Ovary (tissue), 9 donors: Measurements from ENCODE around the gene CAP1. TPM values are rescaled to one million over a fixed set of nuclear protein-coding genes. Genes with fewer than 3 reads are reported as not detected.
"Not testable (repeated sequence)": the region's sequence is repeated elsewhere in the genome, so short reads cannot be mapped to it uniquely, and the experiment has no call there.

Source experiments
- DNase-seq, 5 donors: peaks; one replicate each; pipeline ENCODE4 v3.0.0-alpha.2; 2019 to 2020
- H3K27ac ChIP-seq, 2 donors: fragments of 200-600 bp; one replicate each; pipeline versions ENCODE4 v1.5.1 to v1.8.0; 2019 to 2022
- H3K27me3 ChIP-seq: fragments of 200-600 bp; one replicate; pipeline ENCODE4 v1.8.0; 2022
- H3K36me3 ChIP-seq: fragments of 200-600 bp; sonication (generic); one replicate; pipeline ENCODE4 v1.5.1; 2019
- H3K4me1 ChIP-seq: one replicate; pipeline ENCODE4 v1.8.1; 2013; ENCODE audit warnings: mild to moderate bottlenecking, moderate library complexity; ENCODE audit not compliant: insufficient read depth
- H3K4me3 ChIP-seq: fragments of 200-600 bp; sonication (generic); one replicate; pipeline ENCODE4 v1.5.1; 2017
- H3K9me3 ChIP-seq, 2 donors: fragments of 200-600 bp in 1 of 2; sonication (generic) in 1 of 2; one replicate each; pipeline versions ENCODE4 v1.5.1 to v1.8.1; 2013 to 2019; ENCODE audit warnings: mild to moderate bottlenecking in 1 of 2, moderate library complexity in 1 of 2
- EP300 ChIP-seq: sonication (generic); formaldehyde crosslinking; IDR thresholded peaks from one replicate; pipeline ENCODE4 v1.6.1; 2017; ENCODE audit warnings: antibody characterized with exemption
- POLR2A ChIP-seq: fragments of 450-650 bp; IDR thresholded peaks from one replicate; pipeline ENCODE4 v1.6.1; 2017; ENCODE audit warnings: antibody characterized with exemption, mild to moderate bottlenecking, moderate library complexity
- WGBS, 3 donors: extraction: QIAGEN DNeasy Blood & Tissue Kit in 1 of 3; methylation state at CpG; one replicate each; pipeline versions ENCODE4 v1.1.5 to v1.1.7; 2013 to 2017; 5-methylcytosine and 5-hydroxymethylcytosine counted together
- intact Hi-C, 4 donors: fragments of 100-400 bp; cut with DNase I; formaldehyde crosslinking; loops; one replicate each; pipeline versions ENCODE4 v1.11.0 to v1.15.1; 2022 to 2023
- polyA plus RNA-seq, 2 donors: library from polyadenylated mRNA; stranded (reverse); fragments of 200-250 nt in 1 of 2; fragments of 350-450 nt in 1 of 2; fragmentation: Illumina TruSeq in 1 of 2; extraction: RNeasy Lipid Tissue Mini Kit (QIAGEN cat#74804) in 1 of 2; gene quantifications; one replicate each; pipeline ENCODE4 v1.2.3, GENCODE V29; 2013 to 2014
- total RNA-seq, 7 donors: library from RNA; depleted of rRNA in 2 of 7; stranded (reverse); fragments of >200 nt in 2 of 7; fragmentation: NEBNext Ultra II Directional in 3 of 7; extraction: Animal tissue kit (Norgen Biotek cat#: 25700) in 3 of 7; gene quantifications; one replicate each; pipeline versions ENCODE4 v1.1.0 to v1.2.4, GENCODE V29; 2016 to 2023
- TF ChIP-seq, protein P1 (sequence below), 3 donors: fragments of 450-650 bp in 2 of 3; fragments of 200-600 bp in 1 of 3; IDR thresholded peaks; one replicate each; pipeline versions ENCODE4 v1.5.1 to v1.8.0; 2016 to 2022; ENCODE audit warnings: antibody characterized with exemption in 3 of 3, mild to moderate bottlenecking in 1 of 3
- donor health status: DM: no; HTN: no; CAD: no; lungs with moderate emphysema.
- donor health status: DM: no; HTN: no; CAD: no.
- donor health status: Bipolar disorder and iron deficiency.
- donor health status: DM: yes; HTN: yes; CAD: no.
- donor health status: DM: no; HTN: no; CAD: no.
- donor health status: DM: yes; HTN: yes; CAD: no.

CAP1 gene
- total and polyA plus RNA-seq, 9 donors, result 76.8 to 325 (median 194) TPM

DNA sequence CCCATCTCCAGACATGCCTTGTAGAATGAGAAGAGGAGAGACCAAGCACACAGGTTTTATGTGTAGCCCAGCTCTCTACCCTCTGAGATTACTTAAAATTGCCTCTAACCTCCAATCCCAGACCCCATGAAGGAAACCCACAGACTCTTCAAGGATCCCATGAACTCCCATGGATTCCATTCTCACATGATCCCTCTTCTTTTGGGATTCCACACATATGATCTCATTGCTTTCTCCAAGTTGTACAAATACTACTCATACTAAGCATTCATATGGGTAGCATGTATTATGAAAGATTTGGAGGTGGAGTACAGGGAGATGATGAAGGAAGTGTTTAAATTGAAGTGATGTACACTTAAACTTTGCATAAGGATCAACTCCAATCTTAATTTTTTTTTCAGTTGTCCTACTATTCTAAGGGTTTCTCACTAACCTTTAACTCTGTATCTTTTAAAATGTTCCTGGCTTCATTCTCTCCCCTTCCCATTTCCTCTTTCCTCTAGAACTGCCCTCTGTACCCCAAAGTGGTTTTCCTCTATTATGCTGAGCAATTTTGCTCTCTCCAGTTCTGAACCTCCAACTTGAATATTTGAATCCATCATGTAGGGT lies 44.0 kb upstream of the CAP1 start:
- no peak for DNase-seq
- intact Hi-C loops, result no loop called here

DNA sequence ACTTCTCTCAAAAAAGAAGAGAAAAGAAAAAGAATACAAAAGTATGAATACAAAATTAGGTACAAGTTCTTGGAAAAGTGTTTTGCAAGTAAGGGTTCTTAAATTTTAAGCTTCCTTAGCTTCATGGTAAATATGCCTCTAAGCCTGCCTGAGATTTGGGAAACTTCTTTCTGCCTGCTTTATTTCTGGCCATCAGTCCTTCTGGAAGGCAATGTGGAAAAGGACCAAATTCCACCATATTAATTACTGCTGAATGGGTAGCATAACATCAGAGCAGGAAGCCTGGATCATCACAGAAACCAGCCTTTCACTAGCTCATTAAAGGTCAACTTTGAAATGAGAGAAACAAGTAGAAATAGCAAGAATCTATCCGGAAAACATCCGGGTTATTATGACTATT lies 39.1 kb upstream of the CAP1 start:
- intact Hi-C loops, result no loop called here
- Histone ChIP-seq H3K27me3 (no peaks in the 10 kb centered on the region), H3K27ac (no peak overlapping the region), H3K4me3 (no peak overlapping the region), H3K36me3 (no peaks in the 10 kb centered on the region), H3K9me3 (no peaks in the 10 kb centered on the region), H3K4me1 (no peaks in the 10 kb centered on the region)
- no peak for DNase-seq
- TF ChIP-seq, protein P1, sequence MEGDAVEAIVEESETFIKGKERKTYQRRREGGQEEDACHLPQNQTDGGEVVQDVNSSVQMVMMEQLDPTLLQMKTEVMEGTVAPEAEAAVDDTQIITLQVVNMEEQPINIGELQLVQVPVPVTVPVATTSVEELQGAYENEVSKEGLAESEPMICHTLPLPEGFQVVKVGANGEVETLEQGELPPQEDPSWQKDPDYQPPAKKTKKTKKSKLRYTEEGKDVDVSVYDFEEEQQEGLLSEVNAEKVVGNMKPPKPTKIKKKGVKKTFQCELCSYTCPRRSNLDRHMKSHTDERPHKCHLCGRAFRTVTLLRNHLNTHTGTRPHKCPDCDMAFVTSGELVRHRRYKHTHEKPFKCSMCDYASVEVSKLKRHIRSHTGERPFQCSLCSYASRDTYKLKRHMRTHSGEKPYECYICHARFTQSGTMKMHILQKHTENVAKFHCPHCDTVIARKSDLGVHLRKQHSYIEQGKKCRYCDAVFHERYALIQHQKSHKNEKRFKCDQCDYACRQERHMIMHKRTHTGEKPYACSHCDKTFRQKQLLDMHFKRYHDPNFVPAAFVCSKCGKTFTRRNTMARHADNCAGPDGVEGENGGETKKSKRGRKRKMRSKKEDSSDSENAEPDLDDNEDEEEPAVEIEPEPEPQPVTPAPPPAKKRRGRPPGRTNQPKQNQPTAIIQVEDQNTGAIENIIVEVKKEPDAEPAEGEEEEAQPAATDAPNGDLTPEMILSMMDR (IDR thresholded peaks at IDR 0.05), result no peak
- no peak for TF ChIP-seq POLR2A
- TF ChIP-seq EP300, result no peak
- WGBS, 3 donors, result 5 to 27% (median 14%) methylated on average over 2 of the region's 2 CpGs

More for the DNA sequence above, 44.0 kb upstream of the CAP1 start:
- H3K4me3 ChIP-seq, result no peak overlapping the region
- H3K27me3 ChIP-seq, result no peaks in the 10 kb centered on the region
- no peaks in the 10 kb centered on the region for H3K36me3 ChIP-seq
- H3K4me1 ChIP-seq, result no peaks in the 10 kb centered on the region
- H3K27ac ChIP-seq, result no peak overlapping the region
- H3K9me3 ChIP-seq, result no peaks in the 10 kb centered on the region
- TF ChIP-seq EP300 (no peak), POLR2A (no peak)
- TF ChIP-seq, protein P1 (IDR thresholded peaks at IDR 0.05), result no peak

DNA sequence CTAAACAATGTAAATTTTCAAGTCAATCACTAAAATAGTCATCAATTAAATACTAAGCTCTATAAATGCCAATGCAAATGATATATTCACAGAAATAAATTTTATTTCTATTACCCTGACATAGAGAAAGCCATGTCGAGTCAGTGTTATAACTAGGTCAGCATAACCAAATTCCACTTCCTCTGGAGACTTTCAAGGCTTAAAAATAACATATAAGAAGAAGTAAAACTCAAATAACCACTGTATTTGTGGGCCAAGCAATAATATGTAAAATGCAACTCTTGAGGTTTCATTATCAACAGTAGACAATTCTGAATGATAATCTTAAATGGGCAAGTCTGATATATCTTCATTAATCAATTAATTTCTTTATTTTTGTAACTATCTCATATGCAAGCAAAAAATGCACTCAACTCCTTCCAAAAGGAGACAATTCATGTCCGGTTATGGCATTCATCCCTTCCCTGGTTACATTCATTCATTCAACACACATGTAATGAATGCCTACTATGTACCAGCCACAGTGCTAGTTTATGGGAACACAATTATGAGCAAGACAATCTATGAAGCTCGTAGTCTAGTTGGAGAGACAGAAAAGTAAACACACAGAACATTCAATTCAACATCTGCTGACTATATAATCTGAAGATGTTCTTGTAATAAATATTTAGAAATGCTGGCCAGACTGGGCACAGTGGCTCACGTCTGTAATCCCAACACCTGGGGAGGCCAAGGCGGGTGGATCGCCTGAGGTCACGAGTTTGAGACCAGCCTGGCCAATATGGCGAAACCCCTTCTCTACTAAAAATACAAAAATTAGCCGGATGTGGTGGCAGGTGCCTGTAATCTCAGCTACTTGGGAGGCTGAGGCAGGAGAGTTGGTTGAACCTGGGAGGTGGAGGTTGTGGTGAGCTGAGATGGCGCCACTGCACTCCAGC lies 37.1 kb upstream of the CAP1 start:
- TF ChIP-seq, protein P1 (IDR thresholded peaks at IDR 0.05), result no peak
- TF ChIP-seq EP300, result no peak
- no peak for TF ChIP-seq POLR2A
- intact Hi-C loops, result no loop called here
- 64 to 79% (median 69%) methylated on average over 10 of the region's 10 CpGs for WGBS, 3 donors
- Histone ChIP-seq H3K27ac (no peak overlapping the region), H3K36me3 (no peaks in the 10 kb centered on the region), H3K27me3 (no peaks in the 10 kb centered on the region), H3K9me3 (no peaks in the 10 kb centered on the region), H3K4me1 (no peaks in the 10 kb centered on the region), H3K4me3 (no peak overlapping the region)
- DNase-seq, result no peak

DNA sequence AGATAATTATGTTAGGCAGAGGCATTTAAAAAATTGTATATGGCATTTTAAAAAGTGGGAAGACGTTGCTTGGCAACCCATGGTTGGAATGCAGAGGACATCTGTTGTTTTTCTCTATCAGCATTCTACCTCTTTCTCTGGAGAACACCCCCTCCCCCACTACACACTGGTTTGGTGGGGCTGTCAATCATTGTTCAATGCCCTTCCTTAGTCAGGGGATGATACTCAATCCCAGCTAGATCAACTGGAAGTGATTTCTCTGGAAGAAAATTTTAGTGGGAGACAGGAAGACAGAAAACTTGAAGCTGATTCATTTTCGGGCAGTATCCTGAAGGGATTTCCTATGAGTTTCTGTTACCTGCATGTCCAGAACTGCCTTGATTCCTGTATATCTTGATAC lies 35.7 kb upstream of the CAP1 start:
- intact Hi-C loops, result no loop called here
- WGBS, 3 donors, result 59 to 68% (median 60%) methylated on average over 2 of the region's 2 CpGs
- no peaks in the 10 kb centered on the region for H3K36me3 ChIP-seq
- H3K4me1 ChIP-seq, result no peaks in the 10 kb centered on the region
- no peak overlapping the region for H3K27ac ChIP-seq
- no peaks in the 10 kb centered on the region for H3K9me3 ChIP-seq
- no peak for TF ChIP-seq EP300
- no peak for TF ChIP-seq POLR2A
- TF ChIP-seq, protein P1 (IDR thresholded peaks at IDR 0.05), result no peak
- DNase-seq, result no peak
- no peak overlapping the region for H3K4me3 ChIP-seq
- H3K27me3 ChIP-seq, result no peaks in the 10 kb centered on the region

DNA sequence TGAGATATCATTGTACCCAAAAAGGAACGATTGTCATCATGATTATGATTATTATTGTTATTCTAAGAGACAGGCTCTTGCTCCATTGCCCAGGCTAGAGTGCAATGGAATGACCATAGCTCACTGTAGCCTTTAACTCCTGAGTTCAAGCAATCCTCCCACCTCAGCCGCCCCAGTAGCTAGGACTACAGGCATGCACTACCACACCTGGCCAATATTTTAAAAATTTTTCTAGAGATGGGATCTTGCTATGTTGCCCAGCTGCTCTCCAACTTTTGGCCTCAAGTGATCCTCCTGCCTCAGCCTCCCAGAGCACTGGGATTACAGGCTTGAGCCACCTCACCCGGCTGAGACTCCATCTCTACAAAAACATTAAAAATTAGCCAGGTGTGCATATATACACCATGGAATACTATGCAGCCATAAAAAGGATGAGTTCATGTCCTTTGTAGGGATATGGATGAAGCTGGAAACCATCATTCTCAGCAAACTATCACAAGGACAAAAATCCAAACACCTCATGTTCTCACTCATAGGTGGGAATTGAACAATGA lies 33.0 kb upstream of the CAP1 start:
- DNase-seq, H3K9me3 ChIP-seq, H3K36me3 ChIP-seq, H3K27me3 ChIP-seq, H3K27ac ChIP-seq, intact Hi-C loops, H3K4me3 ChIP-seq, H3K4me1 ChIP-seq: not testable (repeated sequence)
- WGBS, 3 donors, result 92 to 93% (median 93%) methylated on average over 3 of the region's 3 CpGs
